ENCODE measurements around the gene YY1AP1. TPM values are rescaled to one million over a fixed set of nuclear protein-coding genes. Genes with fewer than 3 reads are reported as not detected.
"Not testable (repeated sequence)": the region's sequence is repeated elsewhere in the genome, so short reads cannot be mapped to it uniquely, and the experiment has no call there.

YY1AP1 gene
- total RNA-seq, 1 donor, result 54.6 TPM

GRCh38 chr1:155643230-155643629, 45.3 kb downstream of the YY1AP1 start:
- H3K27me3 ChIP-seq (ENCODE audit: insufficient read depth, low read length), result no peaks in the 10 kb centered on the region
- H3K79me2 ChIP-seq (ENCODE audit: insufficient read depth, low read length), result peaks cover 3% of the 10 kb centered on the region
- no peak for TF ChIP-seq CTCF (IDR thresholded peaks at IDR 0.05; ENCODE audit: extremely low read depth, low read depth, low read length)
- no peaks in the 10 kb centered on the region for H3K36me3 ChIP-seq (ENCODE audit: insufficient read depth, low read length)
- H3K9me3 ChIP-seq (ENCODE audit: low read depth, low read length), result peaks cover 4% of the 10 kb centered on the region
- no peak overlapping the region for H3K4me2 ChIP-seq (ENCODE audit: insufficient read depth, low read length)
- no peak overlapping the region for H2AFZ ChIP-seq (ENCODE audit: low read length)
- H3K4me1 ChIP-seq (ENCODE audit: insufficient read depth, low read length), result peaks cover 21% of the 10 kb centered on the region
- H3K27ac ChIP-seq (ENCODE audit: low read depth, low read length), result no peak overlapping the region
- no peaks in the 10 kb centered on the region for H4K20me1 ChIP-seq (ENCODE audit: insufficient read depth, low read length)
- no peak for DNase-seq (ENCODE audit: insufficient read length, low spot score, missing footprints)
- no peak overlapping the region for H3K4me3 ChIP-seq (ENCODE audit: insufficient read depth, low read length)

GRCh38 chr1:155642559-155643180, 45.9 kb downstream of the YY1AP1 start:
- H2AFZ ChIP-seq (ENCODE audit: low read length); H3K9me3 ChIP-seq (ENCODE audit: low read depth, low read length); H3K36me3 ChIP-seq (ENCODE audit: insufficient read depth, low read length); H4K20me1 ChIP-seq (ENCODE audit: insufficient read depth, low read length); DNase-seq (ENCODE audit: insufficient read length, low spot score, missing footprints); H3K27me3 ChIP-seq (ENCODE audit: insufficient read depth, low read length); H3K4me3 ChIP-seq (ENCODE audit: insufficient read depth, low read length); H3K79me2 ChIP-seq (ENCODE audit: insufficient read depth, low read length); H3K27ac ChIP-seq (ENCODE audit: low read depth, low read length); H3K4me2 ChIP-seq (ENCODE audit: insufficient read depth, low read length): not testable (repeated sequence)
- H3K4me1 ChIP-seq (ENCODE audit: insufficient read depth, low read length), result peaks cover 18% of the 10 kb centered on the region

GRCh38 chr1:155640367-155640766, 48.2 kb downstream of the YY1AP1 start:
- H3K36me3 ChIP-seq (ENCODE audit: insufficient read depth, low read length), result no peaks in the 10 kb centered on the region
- H3K9me3 ChIP-seq (ENCODE audit: low read depth, low read length), result peaks cover 4% of the 10 kb centered on the region
- H3K27me3 ChIP-seq (ENCODE audit: insufficient read depth, low read length), result no peaks in the 10 kb centered on the region
- no peaks in the 10 kb centered on the region for H3K79me2 ChIP-seq (ENCODE audit: insufficient read depth, low read length)
- H2AFZ ChIP-seq (ENCODE audit: low read length), result no peak overlapping the region
- no peak for TF ChIP-seq CTCF (IDR thresholded peaks at IDR 0.05; ENCODE audit: extremely low read depth, low read depth, low read length)
- H3K4me1 ChIP-seq (ENCODE audit: insufficient read depth, low read length), result peaks cover 6% of the 10 kb centered on the region
- H3K27ac ChIP-seq (ENCODE audit: low read depth, low read length), result no peak overlapping the region
- H3K4me3 ChIP-seq (ENCODE audit: insufficient read depth, low read length), result no peak overlapping the region
- no peaks in the 10 kb centered on the region for H4K20me1 ChIP-seq (ENCODE audit: insufficient read depth, low read length)
- no peak overlapping the region for H3K4me2 ChIP-seq (ENCODE audit: insufficient read depth, low read length)
- no peak for DNase-seq (ENCODE audit: insufficient read length, low spot score, missing footprints)

GRCh38 chr1:155636397-155637153, 52.0 kb downstream of the YY1AP1 start:
- no peaks in the 10 kb centered on the region for H3K79me2 ChIP-seq (ENCODE audit: insufficient read depth, low read length)
- H3K4me1 ChIP-seq (ENCODE audit: insufficient read depth, low read length), result no peaks in the 10 kb centered on the region
- no peak overlapping the region for H3K4me2 ChIP-seq (ENCODE audit: insufficient read depth, low read length)
- no peak overlapping the region for H3K4me3 ChIP-seq (ENCODE audit: insufficient read depth, low read length)
- no peak overlapping the region for H2AFZ ChIP-seq (ENCODE audit: low read length)
- H3K36me3 ChIP-seq (ENCODE audit: insufficient read depth, low read length), result no peaks in the 10 kb centered on the region
- TF ChIP-seq CTCF (IDR thresholded peaks at IDR 0.05; ENCODE audit: extremely low read depth, low read depth, low read length), result no peak
- DNase-seq (ENCODE audit: insufficient read length, low spot score, missing footprints), result peak; percentile 34
- no peak overlapping the region for H3K27ac ChIP-seq (ENCODE audit: low read depth, low read length)
- no peaks in the 10 kb centered on the region for H3K9me3 ChIP-seq (ENCODE audit: low read depth, low read length)
- H3K27me3 ChIP-seq (ENCODE audit: insufficient read depth, low read length), result no peaks in the 10 kb centered on the region
- H4K20me1 ChIP-seq (ENCODE audit: insufficient read depth, low read length), result no peaks in the 10 kb centered on the region

- H3K27ac ChIP-seq (ENCODE audit: low read depth, low read length); H3K4me3 ChIP-seq (ENCODE audit: insufficient read depth, low read length): not testable (repeated sequence)
These were observed 62.1 kb downstream of the YY1AP1 start for GRCh38 chr1:155626428-155626827.

More at GRCh38 chr1:155626428-155626827, 62.1 kb downstream of the YY1AP1 start:
- not testable (repeated sequence) for DNase-seq (ENCODE audit: insufficient read length, low spot score, missing footprints); H3K27me3 ChIP-seq (ENCODE audit: insufficient read depth, low read length); H2AFZ ChIP-seq (ENCODE audit: low read length); H4K20me1 ChIP-seq (ENCODE audit: insufficient read depth, low read length); H3K36me3 ChIP-seq (ENCODE audit: insufficient read depth, low read length); H3K4me2 ChIP-seq (ENCODE audit: insufficient read depth, low read length); H3K79me2 ChIP-seq (ENCODE audit: insufficient read depth, low read length); H3K4me1 ChIP-seq (ENCODE audit: insufficient read depth, low read length); H3K9me3 ChIP-seq (ENCODE audit: low read depth, low read length)

Data from osteoblast (primary cell).